Small intestine (tissue), 7 donors: ENCODE measurements around the gene PGR. TPM values are rescaled to one million over a fixed set of nuclear protein-coding genes. Genes with fewer than 3 reads are reported as not detected.

Experiments
- DNase-seq, 2 donors: peaks; one replicate each; pipeline versions ENCODE4 v3.0.0 to v3.0.0-alpha.2; 2013
- FAIRE-seq: peaks from 2 replicates; lab custom pipeline; 2012; peaks lifted over from hg19 to GRCh38; lab: Jason Lieb, UNC
- H3K27ac ChIP-seq, 3 donors: one replicate each; pipeline ENCODE4 v1.5.1; 2013; ENCODE audit warnings: low read length in 2 of 3, mild to moderate bottlenecking in 2 of 3, control low read depth in 1 of 3, inconsistent platforms in 1 of 3, low read depth in 1 of 3, moderate library complexity in 1 of 3
- H3K27me3 ChIP-seq, 3 donors: one replicate each; pipeline ENCODE4 v1.6.1; 2013; ENCODE audit warnings: low read length in 3 of 3, inconsistent platforms in 1 of 3; ENCODE audit not compliant: control insufficient read depth in 3 of 3, insufficient read depth in 3 of 3
- H3K36me3 ChIP-seq, 3 donors: one replicate each; pipeline ENCODE4 v1.6.1; 2013; ENCODE audit warnings: low read length in 3 of 3, inconsistent platforms in 1 of 3, low read depth in 1 of 3, mild to moderate bottlenecking in 1 of 3, moderate library complexity in 1 of 3; ENCODE audit not compliant: control insufficient read depth in 3 of 3, insufficient read depth in 2 of 3
- H3K4me1 ChIP-seq, 3 donors: one replicate each; pipeline ENCODE4 v1.6.1; 2013; ENCODE audit warnings: low read length in 2 of 3, inconsistent platforms in 1 of 3, low read depth in 1 of 3, mild to moderate bottlenecking in 1 of 3, moderate library complexity in 1 of 3; ENCODE audit not compliant: control insufficient read depth in 3 of 3, insufficient read depth in 2 of 3
- H3K4me3 ChIP-seq, 3 donors: one replicate each; pipeline ENCODE4 v1.5.1; 2013; ENCODE audit warnings: low read length in 3 of 3, control low read depth in 1 of 3, inconsistent platforms in 1 of 3, low read depth in 1 of 3, mild to moderate bottlenecking in 1 of 3, moderate library complexity in 1 of 3
- H3K9me3 ChIP-seq, 2 donors: one replicate each; pipeline ENCODE4 v1.6.1; 2013; ENCODE audit warnings: low read depth in 1 of 2, low read length in 1 of 2; ENCODE audit not compliant: control insufficient read depth in 2 of 2, insufficient read depth in 1 of 2
- WGBS, 3 donors: extraction: QIAGEN DNeasy Blood & Tissue Kit; methylation state at CpG; one replicate each; pipeline ENCODE4 v1.1.7; 2013; 5-methylcytosine and 5-hydroxymethylcytosine counted together
- polyA plus RNA-seq, 4 donors: library from polyadenylated mRNA; stranded (reverse) in 3 of 4; unstranded in 1 of 4; fragments of 200-250 nt in 3 of 4; fragments of 120-200 nt in 1 of 4; gene quantifications; one replicate each; pipeline versions ENCODE4 v1.2.1 to v1.2.3, GENCODE V29; 2013
- donor health status: healthy with polysubstance abuse.
- donor health status: control.
- donor health status: control.
- donor health status: Bipolar disorder and iron deficiency.
- donor health status: healthy.

PGR gene
- polyA plus RNA-seq, 4 donors, result under 0.01 to 0.03 TPM; not detected in 2

DNA sequence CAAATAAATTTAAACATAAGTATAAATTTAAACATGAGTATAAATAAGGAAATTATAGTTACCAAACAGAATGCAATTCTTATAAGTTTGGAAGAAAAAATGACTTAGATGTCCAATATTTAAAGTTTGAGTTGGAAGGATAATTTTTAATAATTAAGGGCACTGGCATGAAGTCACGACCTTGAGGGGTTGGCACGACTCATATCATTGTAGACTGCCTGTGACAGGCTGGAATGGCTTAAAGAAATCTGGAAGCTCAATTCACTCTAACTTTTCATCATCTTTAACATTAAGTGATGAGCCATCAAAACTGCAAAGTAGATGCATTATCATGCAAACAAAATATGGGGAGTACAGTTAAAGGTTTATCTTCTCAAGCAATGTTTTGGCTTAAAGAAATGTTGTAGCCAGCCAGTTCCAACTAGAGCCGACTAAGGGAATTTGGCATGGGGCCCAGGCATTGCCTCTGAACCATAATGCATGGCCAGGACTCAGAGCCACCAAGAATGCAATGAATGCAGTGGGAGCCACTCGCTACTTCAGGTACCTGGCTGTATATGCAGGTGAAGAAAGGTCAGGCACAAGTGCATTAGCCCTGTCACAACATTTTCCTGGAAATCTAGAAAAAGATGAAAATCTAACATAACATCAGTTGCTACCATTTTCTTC lies 33.4 kb downstream of the PGR start:
- peaks cover 0 to 2% (median 0%) of the 10 kb centered on the region in 3 donors for H3K27me3 ChIP-seq
- no peak for FAIRE-seq
- no peaks in the 10 kb centered on the region for H3K9me3 ChIP-seq
- H3K4me3 ChIP-seq, result no peak overlapping the region
- WGBS, 3 donors, result 60 to 65% (median 64%) methylated on average over 4 of the region's 4 CpGs
- H3K4me1 ChIP-seq, result no peaks in the 10 kb centered on the region
- no peak overlapping the region for H3K27ac ChIP-seq
- no peaks in the 10 kb centered on the region for H3K36me3 ChIP-seq
- no peak for DNase-seq

DNA sequence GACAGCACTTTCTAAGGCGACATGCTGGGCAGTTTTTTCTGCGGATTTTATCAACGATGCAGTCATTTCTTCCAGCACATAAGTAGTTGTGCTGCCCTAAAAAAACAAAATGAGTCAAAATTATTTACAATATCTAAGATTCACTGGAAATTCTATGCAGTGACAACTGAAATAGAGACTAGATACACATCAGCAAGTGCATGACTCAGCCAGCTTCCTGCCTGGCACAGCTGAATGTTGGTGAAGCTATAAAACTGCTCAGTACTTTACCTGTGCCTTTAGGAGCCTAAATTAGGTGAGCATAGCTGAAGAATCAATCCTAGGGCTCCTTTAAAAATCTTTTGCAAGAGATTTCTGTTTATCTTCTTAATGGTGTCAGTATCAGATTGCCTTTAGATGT lies 37.8 kb downstream of the PGR start:
- no peak overlapping the region for H3K4me3 ChIP-seq
- no peak for FAIRE-seq
- 86 to 93% (median 87%) methylated on average over 3 of the region's 3 CpGs for WGBS, 3 donors

DNA sequence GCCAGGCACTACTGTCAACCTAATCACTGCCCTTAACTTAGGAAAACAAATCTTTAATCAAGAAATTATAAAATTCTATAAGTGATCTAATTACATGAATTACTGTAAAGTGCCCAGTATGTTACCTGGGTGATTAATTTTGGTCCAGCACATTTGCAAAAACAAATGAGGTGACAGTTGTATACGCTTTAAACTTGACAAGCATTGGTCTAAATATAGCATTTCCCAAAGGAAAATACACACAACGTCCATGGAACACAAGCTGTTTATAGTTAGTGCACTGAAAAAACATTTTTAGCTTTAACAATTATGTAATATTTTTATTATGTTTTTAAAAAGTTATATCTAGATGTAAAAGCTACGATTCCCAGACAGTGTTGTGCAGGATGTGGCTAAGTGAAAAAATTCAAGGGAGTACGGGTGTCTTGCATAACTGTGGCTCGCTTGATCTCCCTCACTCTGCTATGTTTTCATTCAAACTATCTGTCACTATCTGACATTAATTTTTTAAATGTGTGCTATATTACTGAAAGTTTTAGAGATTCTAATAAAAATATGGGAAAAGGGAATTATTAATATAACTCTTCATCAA lies 38.8 kb downstream of the PGR start:
- H3K27me3 ChIP-seq, result peaks cover 0 to 2% (median 0%) of the 10 kb centered on the region in 3 donors
- no peak for DNase-seq
- no peak overlapping the region for H3K4me3 ChIP-seq
- H3K9me3 ChIP-seq, result no peaks in the 10 kb centered on the region
- 52 to 62% (median 55%) methylated on average over 5 of the region's 5 CpGs for WGBS, 3 donors
- no peak for FAIRE-seq
- no peaks in the 10 kb centered on the region for H3K4me1 ChIP-seq
- no peaks in the 10 kb centered on the region for H3K36me3 ChIP-seq
- H3K27ac ChIP-seq, result no peak overlapping the region

More for the DNA sequence above, 37.8 kb downstream of the PGR start:
- Histone ChIP-seq H3K9me3 (no peaks in the 10 kb centered on the region), H3K4me1 (no peaks in the 10 kb centered on the region), H3K27me3 (peaks cover 0 to 2% (median 0%) of the 10 kb centered on the region in 3 donors), H3K36me3 (no peaks in the 10 kb centered on the region), H3K27ac (no peak overlapping the region)
- DNase-seq, result no peak

DNA sequence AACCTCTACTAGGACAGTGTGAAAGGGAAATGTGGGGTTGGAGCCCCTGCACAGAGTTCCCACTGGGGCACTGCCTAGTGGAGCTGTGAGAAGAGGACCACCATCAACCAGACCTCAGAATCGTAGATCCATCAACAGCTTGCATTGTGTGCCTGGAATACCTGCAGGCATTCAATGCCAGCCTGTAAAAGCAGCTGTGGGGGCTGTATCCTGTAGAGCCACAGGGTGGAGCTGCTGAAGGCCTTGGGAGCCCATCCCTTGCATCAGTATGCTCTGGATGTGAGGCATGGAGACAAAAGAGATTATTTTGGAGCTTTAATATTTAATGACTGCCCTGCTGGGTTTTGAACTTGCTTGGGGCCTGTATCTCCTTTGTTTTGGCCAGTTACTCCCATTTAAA lies 46.3 kb downstream of the PGR start:
- FAIRE-seq (no peak), DNase-seq (no peak)
- WGBS, 3 donors, result 65 to 88% (median 82%) methylated on average over 1 of the region's 1 CpG
- Histone ChIP-seq H3K36me3 (no peaks in the 10 kb centered on the region), H3K27me3 (no peaks in the 10 kb centered on the region), H3K27ac (no peak overlapping the region), H3K4me3 (no peak overlapping the region), H3K4me1 (no peaks in the 10 kb centered on the region), H3K9me3 (peaks cover 1 to 7% of the 10 kb centered on the region in 2 donors)

DNA sequence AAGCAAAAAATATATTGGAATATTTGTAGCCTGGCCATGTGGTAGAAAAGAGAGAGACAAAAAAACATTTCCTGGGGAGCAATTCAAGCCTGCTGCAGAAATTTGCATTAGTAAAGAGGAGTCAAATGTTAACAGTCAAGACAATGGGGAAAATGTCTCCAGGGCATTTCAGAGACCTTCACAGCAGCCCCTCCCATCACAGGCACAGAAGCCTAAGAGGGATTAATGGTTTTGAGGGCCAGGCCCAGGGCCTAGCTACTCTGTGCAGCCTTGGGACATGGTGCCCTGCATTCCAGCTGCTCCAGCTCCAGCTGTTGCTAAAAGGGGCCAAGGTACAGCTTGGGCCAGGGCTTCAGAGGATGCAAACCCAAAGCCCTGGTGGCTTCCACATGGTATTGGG lies 46.8 kb downstream of the PGR start:
- DNase-seq (no peak), FAIRE-seq (no peak)
- Histone ChIP-seq H3K36me3 (no peaks in the 10 kb centered on the region), H3K4me3 (no peak overlapping the region), H3K27me3 (no peaks in the 10 kb centered on the region), H3K27ac (no peak overlapping the region), H3K9me3 (peaks cover 1 to 7% of the 10 kb centered on the region in 2 donors), H3K4me1 (no peaks in the 10 kb centered on the region)

DNA sequence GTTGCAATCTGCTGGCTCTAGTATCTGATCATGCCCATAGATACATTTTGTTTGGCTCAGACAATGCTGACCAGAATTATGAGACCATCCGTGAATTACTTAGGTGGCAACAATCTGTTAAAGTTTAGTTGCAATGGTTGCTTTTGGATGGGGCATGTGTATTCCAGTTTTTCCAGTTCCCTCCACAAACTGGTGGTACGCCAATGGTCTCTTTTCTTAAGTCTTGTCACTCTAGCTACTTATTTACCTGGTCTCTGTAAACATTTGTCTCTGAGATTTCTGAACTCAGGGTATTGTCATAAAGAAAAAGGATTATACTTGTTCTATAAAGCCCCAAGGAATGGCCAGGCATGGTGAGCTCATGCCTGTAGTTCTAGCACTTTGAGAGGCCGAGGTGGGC lies 65.9 kb downstream of the PGR start:
- H3K4me1 ChIP-seq, result no peaks in the 10 kb centered on the region
- WGBS, 3 donors, result 34 to 58% (median 48%) methylated on average over 3 of the region's 3 CpGs
- no peak overlapping the region for H3K27ac ChIP-seq
- no peak overlapping the region for H3K4me3 ChIP-seq
- H3K36me3 ChIP-seq, result no peaks in the 10 kb centered on the region
- no peak for FAIRE-seq
- no peak for DNase-seq
- no peaks in the 10 kb centered on the region for H3K9me3 ChIP-seq
- H3K27me3 ChIP-seq, result no peaks in the 10 kb centered on the region

DNA sequence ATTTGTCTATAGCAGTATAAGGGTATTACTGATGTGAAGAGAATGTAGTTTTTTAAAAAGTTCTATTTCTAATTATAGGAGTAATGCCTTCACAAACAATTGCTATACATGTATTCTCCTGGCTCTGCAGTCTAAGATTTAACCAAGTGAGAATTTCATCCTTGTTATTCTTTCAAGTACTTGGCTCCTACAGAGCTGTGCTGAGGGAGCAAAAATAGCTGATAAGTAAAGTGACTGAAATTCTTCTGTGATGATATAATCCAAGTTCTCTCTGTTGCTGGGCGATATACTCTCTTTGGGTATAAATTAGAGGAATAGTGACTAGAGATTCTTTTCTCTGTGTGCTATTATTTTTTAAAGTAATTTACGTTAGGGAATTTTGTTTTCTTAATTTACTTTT lies 68.0 kb downstream of the PGR start:
- no peak overlapping the region for H3K27ac ChIP-seq
- H3K36me3 ChIP-seq, result no peaks in the 10 kb centered on the region
- no peaks in the 10 kb centered on the region for H3K9me3 ChIP-seq
- DNase-seq (no peak), FAIRE-seq (no peak)
- H3K4me3 ChIP-seq, result no peak overlapping the region
- H3K27me3 ChIP-seq, result no peaks in the 10 kb centered on the region
- H3K4me1 ChIP-seq, result no peaks in the 10 kb centered on the region
- 66 to 75% (median 66%) methylated on average over 2 of the region's 2 CpGs for WGBS, 3 donors

DNA sequence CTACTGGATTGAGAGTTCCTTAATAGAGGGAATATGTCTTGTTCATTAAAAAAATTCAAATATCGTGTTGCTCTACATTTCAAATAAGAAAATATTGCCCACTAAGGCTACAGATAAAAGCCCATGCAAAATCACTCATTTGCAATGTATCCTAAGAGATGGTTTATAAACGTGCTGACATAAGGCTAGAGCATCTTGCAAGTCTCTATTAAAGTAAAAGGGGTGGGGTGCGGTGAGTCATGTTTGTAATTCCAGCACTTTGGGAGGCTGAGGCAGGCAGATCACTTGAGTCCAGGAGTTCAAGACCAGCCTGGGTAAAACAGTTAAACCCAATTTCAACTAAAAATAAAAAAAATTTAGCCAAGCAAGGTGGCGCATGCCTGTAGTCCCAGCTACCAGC lies 70.3 kb downstream of the PGR start:
- FAIRE-seq (no peak), DNase-seq (no peak)
- Histone ChIP-seq H3K36me3 (no peaks in the 10 kb centered on the region), H3K27ac (no peak overlapping the region), H3K9me3 (no peaks in the 10 kb centered on the region), H3K4me3 (no peak overlapping the region), H3K4me1 (no peaks in the 10 kb centered on the region), H3K27me3 (no peaks in the 10 kb centered on the region)
- WGBS, 3 donors, result 67 to 78% (median 72%) methylated on average over 4 of the region's 4 CpGs

DNA sequence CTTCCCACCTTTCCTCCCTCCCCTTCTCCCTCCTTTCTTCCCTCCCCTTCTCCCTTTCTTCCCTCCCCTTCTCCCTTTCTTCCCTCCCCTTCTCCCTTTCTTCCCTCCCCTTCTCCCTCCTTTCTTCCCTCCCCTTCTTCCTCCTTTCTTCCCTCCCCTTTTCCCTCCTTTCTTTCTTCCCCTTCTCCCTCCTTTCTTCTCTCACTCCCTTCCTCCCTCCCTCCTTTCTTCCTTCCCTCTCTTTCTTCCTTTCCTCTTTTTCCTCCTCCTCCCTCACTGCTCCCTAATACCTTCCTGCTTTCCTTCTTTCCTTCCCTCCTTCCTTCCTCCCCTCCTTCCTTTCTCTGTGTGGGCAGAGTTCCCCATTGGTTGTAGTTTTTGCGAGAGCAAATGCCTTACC lies 76.1 kb downstream of the PGR start:
- no peak for DNase-seq

More for the DNA sequence above, 76.1 kb downstream of the PGR start:
- 88 to 93% (median 90%) methylated on average over 1 of the region's 1 CpG for WGBS, 3 donors
- Histone ChIP-seq H3K4me3 (no peak overlapping the region), H3K27me3 (no peaks in the 10 kb centered on the region), H3K27ac (no peak overlapping the region), H3K36me3 (no peaks in the 10 kb centered on the region), H3K4me1 (no peaks in the 10 kb centered on the region), H3K9me3 (no peaks in the 10 kb centered on the region)
- no peak for FAIRE-seq
